ENCODE results near the gene MCF2L. TPM values are rescaled to one million over a fixed set of nuclear protein-coding genes. Genes with fewer than 3 reads are reported as not detected.

Gene MCF2L
- total RNA-seq, 1 experiment from 2014 or later = 22.1 TPM

DNA sequence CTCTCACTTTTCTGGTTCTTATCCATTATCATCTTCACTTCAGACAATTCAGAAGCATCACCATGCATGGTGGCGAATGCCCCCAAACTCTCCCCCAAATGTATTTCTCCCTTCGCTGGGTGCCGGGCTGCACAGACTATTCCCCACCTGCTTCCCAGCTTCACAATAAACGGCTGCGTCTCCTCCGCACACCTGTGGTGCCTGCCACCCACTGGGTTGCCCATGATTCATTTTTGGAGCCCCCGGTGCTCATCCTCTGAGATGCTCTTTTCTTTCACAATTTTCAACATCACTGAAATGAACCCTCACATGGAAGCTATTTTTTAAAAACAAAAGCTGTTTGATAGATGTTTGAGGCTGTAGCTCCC is 150.8 kb downstream of the MCF2L start:
- Histone ChIP-seq H3K36me3 (ENCODE audit: control insufficient read depth, insufficient read depth, low read length) (no peaks in the 10 kb centered on the region), H3K27me3 (replicated peaks; ENCODE audit: control insufficient read depth, insufficient read depth, low read length) (no peaks in the 10 kb centered on the region), H3K4me3 (ENCODE audit: low read depth, low read length) (no peak overlapping the region), H3K4me1 (peaks cover 29% of the 10 kb centered on the region), H3K9me3 (no peaks in the 10 kb centered on the region)
- peaks cover 9% of the 10 kb centered on the region for H3K4me1 Mint-ChIP-seq (ENCODE audit: low read depth, unreplicated experiment)
- peaks cover 10% of the 10 kb centered on the region for H3K36me3 Mint-ChIP-seq (ENCODE audit: insufficient read depth, unreplicated experiment)
- H3K27ac Mint-ChIP-seq (ENCODE audit: unreplicated experiment) = no peak overlapping the region
- no TSS peak for BruUV-seq (replicated peaks)
- H3K9me3 Mint-ChIP-seq (ENCODE audit: unreplicated experiment) = no peaks in the 10 kb centered on the region
- H3K27me3 Mint-ChIP-seq (ENCODE audit: insufficient read depth, unreplicated experiment) = no peaks in the 10 kb centered on the region
- TF ChIP-seq, protein P1, sequence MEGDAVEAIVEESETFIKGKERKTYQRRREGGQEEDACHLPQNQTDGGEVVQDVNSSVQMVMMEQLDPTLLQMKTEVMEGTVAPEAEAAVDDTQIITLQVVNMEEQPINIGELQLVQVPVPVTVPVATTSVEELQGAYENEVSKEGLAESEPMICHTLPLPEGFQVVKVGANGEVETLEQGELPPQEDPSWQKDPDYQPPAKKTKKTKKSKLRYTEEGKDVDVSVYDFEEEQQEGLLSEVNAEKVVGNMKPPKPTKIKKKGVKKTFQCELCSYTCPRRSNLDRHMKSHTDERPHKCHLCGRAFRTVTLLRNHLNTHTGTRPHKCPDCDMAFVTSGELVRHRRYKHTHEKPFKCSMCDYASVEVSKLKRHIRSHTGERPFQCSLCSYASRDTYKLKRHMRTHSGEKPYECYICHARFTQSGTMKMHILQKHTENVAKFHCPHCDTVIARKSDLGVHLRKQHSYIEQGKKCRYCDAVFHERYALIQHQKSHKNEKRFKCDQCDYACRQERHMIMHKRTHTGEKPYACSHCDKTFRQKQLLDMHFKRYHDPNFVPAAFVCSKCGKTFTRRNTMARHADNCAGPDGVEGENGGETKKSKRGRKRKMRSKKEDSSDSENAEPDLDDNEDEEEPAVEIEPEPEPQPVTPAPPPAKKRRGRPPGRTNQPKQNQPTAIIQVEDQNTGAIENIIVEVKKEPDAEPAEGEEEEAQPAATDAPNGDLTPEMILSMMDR (IDR thresholded peaks at IDR 0.05; ENCODE audit: insufficient read depth in 1 of 2, low read depth in 1 of 2, low read length in 1 of 2, severe bottlenecking in 1 of 2, unreplicated experiment in 1 of 2) = no peak
- CTCF ChIA-PET = no interaction called here
- POLR2A ChIA-PET = interaction anchor here (0.6 to 0.7 kb wide), 2 partner anchors 14 to 44 kb away, joined by 3 read pairs; partner anchors contain the start of gene F7
- H3K4me3 Mint-ChIP-seq (ENCODE audit: unreplicated experiment) = no peak overlapping the region
- intact Hi-C loops (cut with micrococcal nuclease; ENCODE audit: unreplicated experiment) = no loop called here
- DNase-seq = peak in 1 of 2 experiments; percentile 2

DNA sequence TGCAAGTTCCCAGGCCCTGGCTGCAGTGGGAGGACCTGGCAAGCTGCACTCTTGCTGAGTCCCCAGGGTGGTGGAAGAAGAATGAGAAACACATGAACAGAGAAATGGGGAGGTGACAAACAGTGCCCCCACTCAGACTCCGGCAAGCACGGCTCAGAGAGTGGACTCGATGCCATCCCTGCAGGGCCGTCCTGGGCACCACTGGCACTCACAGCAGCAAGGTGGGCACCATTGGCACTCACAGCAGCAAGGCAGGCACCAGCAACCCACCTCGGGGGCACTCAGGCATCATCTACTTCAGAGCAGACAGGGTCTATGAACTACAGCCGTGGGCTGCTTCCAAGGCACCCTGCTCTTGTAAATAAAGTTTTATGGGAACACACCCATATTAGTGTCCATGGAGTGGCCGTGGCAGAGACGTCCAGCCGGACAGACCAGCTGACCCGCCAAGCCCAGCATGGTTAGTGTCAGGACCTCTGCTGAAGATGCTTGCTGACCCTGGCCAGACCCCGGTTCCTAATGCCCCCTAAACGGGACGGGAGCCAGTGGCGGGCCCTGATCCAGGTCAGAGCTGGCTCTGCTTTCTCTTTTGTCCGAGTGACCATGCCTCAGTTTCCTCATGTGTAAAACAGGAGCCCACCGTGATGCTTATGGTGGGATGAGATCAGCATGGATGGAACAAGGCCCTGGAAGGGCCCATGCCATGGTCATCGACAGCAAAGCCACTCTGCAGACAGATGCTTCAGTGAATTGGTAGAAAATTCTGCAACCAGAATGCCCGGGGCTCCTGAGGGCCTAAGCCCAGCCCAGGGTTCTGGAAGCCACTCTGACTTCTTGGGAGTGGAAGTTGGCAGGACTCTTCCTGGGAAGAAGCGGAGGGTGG is 151.5 kb downstream of the MCF2L start:
- H3K4me1 Mint-ChIP-seq (ENCODE audit: low read depth, unreplicated experiment) = peaks cover 9% of the 10 kb centered on the region
- TF ChIP-seq, protein P1 (IDR thresholded peaks at IDR 0.05; ENCODE audit: insufficient read depth in 1 of 2, low read depth in 1 of 2, low read length in 1 of 2, severe bottlenecking in 1 of 2, unreplicated experiment in 1 of 2) = no peak
- Histone ChIP-seq H3K27me3 (replicated peaks; ENCODE audit: control insufficient read depth, insufficient read depth, low read length) (no peaks in the 10 kb centered on the region), H3K4me3 (ENCODE audit: low read depth, low read length) (no peak overlapping the region), H3K9me3 (no peaks in the 10 kb centered on the region), H3K4me1 (peaks cover 29% of the 10 kb centered on the region), H3K36me3 (ENCODE audit: control insufficient read depth, insufficient read depth, low read length) (no peaks in the 10 kb centered on the region)
- no peak overlapping the region for H3K27ac Mint-ChIP-seq (ENCODE audit: unreplicated experiment)
- CTCF ChIA-PET = interaction anchor here (0.5 kb wide), 1 partner anchor 82 kb away, joined by 5 read pairs; no protein-coding TSS in a partner anchor
- no peaks in the 10 kb centered on the region for H3K9me3 Mint-ChIP-seq (ENCODE audit: unreplicated experiment)
- no peak for DNase-seq
- no peak overlapping the region for H3K4me3 Mint-ChIP-seq (ENCODE audit: unreplicated experiment)
- peaks cover 10% of the 10 kb centered on the region for H3K36me3 Mint-ChIP-seq (ENCODE audit: insufficient read depth, unreplicated experiment)
- intact Hi-C loops (cut with micrococcal nuclease; ENCODE audit: unreplicated experiment) = no loop called here
- POLR2A ChIA-PET = interaction anchor here (0.6 kb wide), 1 partner anchor 45 kb away, joined by 3 read pairs; no protein-coding TSS in a partner anchor
- no TSS peak for BruUV-seq (replicated peaks)
- no peaks in the 10 kb centered on the region for H3K27me3 Mint-ChIP-seq (ENCODE audit: insufficient read depth, unreplicated experiment)

DNA sequence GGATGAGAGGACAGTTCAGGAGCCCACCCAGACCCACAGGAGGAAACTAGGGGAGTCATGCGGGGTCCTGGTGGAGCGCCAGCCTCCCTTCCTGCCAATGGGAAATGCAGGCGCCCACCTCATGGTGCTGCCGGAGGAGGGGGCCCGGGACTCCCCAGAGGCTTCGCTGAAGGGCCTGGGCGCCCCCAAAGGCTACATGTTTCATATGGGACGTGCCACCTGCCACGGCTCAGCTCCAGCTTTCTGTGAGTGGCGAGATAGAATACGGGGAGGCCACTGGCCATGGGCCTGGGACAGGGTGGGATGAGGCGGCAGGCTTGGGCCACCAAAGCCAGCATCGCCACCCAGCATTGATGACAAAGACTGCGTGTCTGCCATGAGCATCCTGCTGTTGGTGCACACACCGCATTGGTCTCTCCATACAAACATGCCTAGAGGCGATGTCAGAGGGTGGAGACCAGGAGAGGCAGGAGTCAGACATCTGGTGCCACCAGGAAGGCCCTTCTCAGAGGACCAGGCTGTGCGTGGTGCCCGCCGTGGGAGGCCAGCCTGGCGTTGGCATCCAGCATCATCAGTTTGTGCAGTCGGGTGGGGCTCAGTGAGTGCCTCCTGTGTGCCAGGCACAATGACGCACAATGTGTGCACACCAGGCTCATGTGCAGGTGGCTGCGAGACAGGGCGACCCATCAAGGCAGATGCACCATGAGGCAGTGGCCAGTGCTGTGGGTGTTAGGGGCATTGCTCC is 152.3 kb downstream of the MCF2L start:
- H3K27me3 Mint-ChIP-seq (ENCODE audit: insufficient read depth, unreplicated experiment) = no peaks in the 10 kb centered on the region
- peaks cover 10% of the 10 kb centered on the region for H3K36me3 Mint-ChIP-seq (ENCODE audit: insufficient read depth, unreplicated experiment)
- peak overlapping the region; percentile 74 for H3K27ac Mint-ChIP-seq (ENCODE audit: unreplicated experiment)
- H3K4me3 Mint-ChIP-seq (ENCODE audit: unreplicated experiment) = no peak overlapping the region
- H3K4me1 Mint-ChIP-seq (ENCODE audit: low read depth, unreplicated experiment) = peaks cover 9% of the 10 kb centered on the region
- H3K9me3 Mint-ChIP-seq (ENCODE audit: unreplicated experiment) = no peaks in the 10 kb centered on the region
- no peak for DNase-seq
- POLR2A ChIA-PET = no interaction called here
- intact Hi-C loops (cut with micrococcal nuclease; ENCODE audit: unreplicated experiment) = no loop called here
- Histone ChIP-seq H3K27me3 (replicated peaks; ENCODE audit: control insufficient read depth, insufficient read depth, low read length) (no peaks in the 10 kb centered on the region), H3K9me3 (no peaks in the 10 kb centered on the region), H3K4me1 (peaks cover 29% of the 10 kb centered on the region), H3K4me3 (ENCODE audit: low read depth, low read length) (no peak overlapping the region), H3K36me3 (ENCODE audit: control insufficient read depth, insufficient read depth, low read length) (no peaks in the 10 kb centered on the region)
- TF ChIP-seq, protein P1 (IDR thresholded peaks at IDR 0.05; ENCODE audit: insufficient read depth in 1 of 2, low read depth in 1 of 2, low read length in 1 of 2, severe bottlenecking in 1 of 2, unreplicated experiment in 1 of 2) = no peak
- CTCF ChIA-PET = interaction anchor here (0.5 kb wide), 1 partner anchor 83 kb away, joined by 5 read pairs; no protein-coding TSS in a partner anchor
- no TSS peak for BruUV-seq (replicated peaks)

All from Caco-2 (cell line).